Upper lobe of right lung (tissue), 1 donor: ENCODE measurements around the gene TMEM263. TPM values are rescaled to one million over a fixed set of nuclear protein-coding genes. Genes with fewer than 3 reads are reported as not detected.
A peak's percentile ranks its signal among the peaks of the same experiment; 100 is the strongest.

ENCODE experiments used
- ATAC-seq: fragments of 200-7000 bp; cut with Tn5 transposase; one replicate; pipeline ENCODE4 v1.9.1; 2020; ENCODE audit warnings: mild to moderate bottlenecking, moderate library complexity
- DNase-seq: peaks from one replicate; pipeline ENCODE4 v3.0.0-alpha.2; 2020
- H3K27ac ChIP-seq: fragments of 200-600 bp; one replicate; pipeline ENCODE4 v1.8.0; 2022
- H3K27me3 ChIP-seq: fragments of 200-600 bp; one replicate; pipeline ENCODE4 v1.8.0; 2022; ENCODE audit warnings: mild to moderate bottlenecking
- H3K36me3 ChIP-seq: fragments of 200-600 bp; one replicate; pipeline ENCODE4 v1.8.0; 2022
- H3K4me1 ChIP-seq: fragments of 200-600 bp; one replicate; pipeline ENCODE4 v1.8.0; 2022
- H3K4me3 ChIP-seq: fragments of 200-600 bp; one replicate; pipeline ENCODE4 v1.8.0; 2022; ENCODE audit warnings: mild to moderate bottlenecking
- H3K9me3 ChIP-seq: fragments of 200-600 bp; one replicate; pipeline ENCODE4 v1.8.0; 2022
- CTCF ChIP-seq: fragments of 200-600 bp; IDR thresholded peaks from one replicate; pipeline ENCODE4 v1.8.0; 2022; ENCODE audit warnings: antibody characterized with exemption
- intact Hi-C: fragments of 100-400 bp; cut with DNase I; formaldehyde crosslinking; loops from one replicate; pipeline ENCODE4 v1.11.0; 2022
- total RNA-seq: library from RNA; stranded (reverse); fragmentation: NEBNext Ultra II Directional; extraction: Animal tissue kit (Norgen Biotek cat#: 25700); gene quantifications from one replicate; pipeline ENCODE4 v1.2.1, GENCODE V29; 2021
- donor health status: DM: no; HTN: yes; CAD: no; lungs with severe emphysema.

TMEM263 gene
- total RNA-seq, 1 donor from 2014 or later = 32.6 TPM

GRCh38 chr12:107007411-107007810 is 51.7 kb downstream of the TMEM263 start:
- intact Hi-C loops = no loop called here
- ATAC-seq = no peak
- no peak for TF ChIP-seq CTCF
- Histone ChIP-seq H3K27me3 (no peaks in the 10 kb centered on the region), H3K9me3 (no peaks in the 10 kb centered on the region), H3K36me3 (no peaks in the 10 kb centered on the region), H3K4me3 (no peak overlapping the region), H3K4me1 (no peaks in the 10 kb centered on the region), H3K27ac (no peak overlapping the region)
- DNase-seq = no peak

- no peaks in the 10 kb centered on the region for H3K9me3 ChIP-seq
- H3K27me3 ChIP-seq = no peaks in the 10 kb centered on the region
- no peaks in the 10 kb centered on the region for H3K4me1 ChIP-seq
- H3K36me3 ChIP-seq = no peaks in the 10 kb centered on the region
- no peak overlapping the region for H3K4me3 ChIP-seq
- DNase-seq (no peak), ATAC-seq (no peak)
- TF ChIP-seq CTCF = no peak
- intact Hi-C loops = no loop called here
- H3K27ac ChIP-seq = no peak overlapping the region
Measured at GRCh38 chr12:107011519-107011918, 55.8 kb downstream of the TMEM263 start.

DNA sequence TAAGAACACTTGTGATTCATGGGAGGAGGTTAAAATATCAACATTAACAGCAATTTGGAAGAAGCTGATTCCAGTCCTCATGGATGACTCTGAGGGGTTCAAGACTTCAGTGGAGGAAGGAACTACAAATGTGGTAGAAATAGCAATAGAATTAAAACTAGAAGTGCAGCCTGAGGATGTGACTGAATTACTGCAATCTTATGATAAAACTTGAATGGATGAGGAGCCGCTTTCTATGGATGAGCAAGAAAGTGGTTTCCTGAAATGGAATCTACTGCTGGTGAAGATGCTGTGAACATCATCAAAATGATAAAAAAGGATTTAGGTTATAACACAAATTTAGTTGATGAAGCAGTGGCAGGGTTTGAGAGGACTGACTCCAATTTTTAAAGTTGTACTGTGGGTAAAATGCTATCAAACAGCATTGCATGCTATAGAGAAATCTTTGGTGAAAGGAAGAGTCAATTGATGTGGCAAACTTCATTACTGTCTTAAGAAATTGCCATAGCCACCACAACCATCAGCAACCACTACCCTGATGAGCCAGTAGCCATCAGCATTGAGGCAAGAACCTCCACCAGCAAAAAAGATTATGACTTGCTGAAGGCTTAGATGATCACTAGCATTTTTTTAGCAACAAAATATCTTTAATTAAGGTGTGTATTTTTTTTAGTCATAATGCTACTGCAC is 57.2 kb downstream of the TMEM263 start:
- no peak for TF ChIP-seq CTCF
- ATAC-seq = no peak
- H3K4me3 ChIP-seq = no peak overlapping the region
- no peaks in the 10 kb centered on the region for H3K4me1 ChIP-seq
- DNase-seq = no peak
- no peaks in the 10 kb centered on the region for H3K9me3 ChIP-seq
- no peaks in the 10 kb centered on the region for H3K27me3 ChIP-seq
- H3K27ac ChIP-seq = no peak overlapping the region
- H3K36me3 ChIP-seq = no peaks in the 10 kb centered on the region
- intact Hi-C loops = no loop called here

DNA sequence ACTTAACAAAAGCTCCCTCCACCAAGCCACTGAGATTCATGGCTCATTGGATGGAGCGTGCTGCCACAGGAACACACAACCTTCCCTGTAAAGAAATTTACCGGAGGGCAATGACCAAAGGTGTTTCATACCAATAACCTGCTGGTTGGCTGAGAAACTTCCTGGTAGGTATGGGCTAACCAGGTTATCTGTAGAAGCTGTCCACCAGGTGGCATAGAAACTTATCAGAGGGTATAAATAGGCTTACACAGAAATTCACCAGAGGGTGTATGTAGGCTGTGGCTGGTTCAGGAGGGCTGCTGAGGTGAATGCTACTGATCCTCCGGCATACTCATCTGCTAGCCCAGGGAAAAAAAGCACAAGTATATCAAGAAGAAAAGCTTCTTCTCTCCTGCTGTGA is 58.3 kb downstream of the TMEM263 start:
- peak; percentile 17 for TF ChIP-seq CTCF
- H3K27ac ChIP-seq = no peak overlapping the region
- H3K27me3 ChIP-seq = no peaks in the 10 kb centered on the region
- H3K36me3 ChIP-seq = no peaks in the 10 kb centered on the region
- no peaks in the 10 kb centered on the region for H3K9me3 ChIP-seq
- no peaks in the 10 kb centered on the region for H3K4me1 ChIP-seq
- ATAC-seq = peak; percentile 76
- intact Hi-C loops = no loop called here
- H3K4me3 ChIP-seq = no peak overlapping the region
- DNase-seq = no peak

DNA sequence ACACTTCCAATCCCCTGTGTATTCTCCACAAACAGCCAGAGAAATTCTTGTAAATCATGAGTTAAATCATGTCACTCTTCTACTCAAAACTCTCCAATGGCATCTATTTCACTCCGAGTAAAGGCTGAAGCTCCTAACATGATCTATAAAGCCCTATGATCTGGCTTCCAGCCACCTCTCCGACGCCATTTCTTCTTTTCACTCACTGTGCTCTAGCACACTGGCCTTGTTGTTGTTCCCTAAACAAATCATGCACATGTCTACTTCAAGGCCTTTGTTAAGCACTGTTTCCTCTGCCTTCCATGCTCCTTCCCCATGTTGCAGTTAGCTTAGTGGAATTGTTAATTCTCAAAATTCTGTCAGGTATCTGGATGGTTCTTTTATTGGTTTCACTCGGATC is 61.3 kb downstream of the TMEM263 start:
- no peak for ATAC-seq
- Histone ChIP-seq H3K36me3 (no peaks in the 10 kb centered on the region), H3K4me1 (no peaks in the 10 kb centered on the region), H3K4me3 (no peak overlapping the region), H3K9me3 (no peaks in the 10 kb centered on the region), H3K27ac (no peak overlapping the region), H3K27me3 (no peaks in the 10 kb centered on the region)
- no peak for TF ChIP-seq CTCF
- no peak for DNase-seq
- intact Hi-C loops = no loop called here

- no peak for DNase-seq
- no peak for TF ChIP-seq CTCF
- intact Hi-C loops = no loop called here
- Histone ChIP-seq H3K27me3 (no peaks in the 10 kb centered on the region), H3K36me3 (no peaks in the 10 kb centered on the region), H3K4me3 (no peak overlapping the region), H3K9me3 (no peaks in the 10 kb centered on the region), H3K27ac (no peak overlapping the region), H3K4me1 (no peaks in the 10 kb centered on the region)
- no peak for ATAC-seq
Measured at GRCh38 chr12:107019546-107019945, 63.8 kb downstream of the TMEM263 start.
